Measurements from ENCODE around the gene THAP4.
A peak's percentile ranks its signal among the peaks of the same experiment; 100 is the strongest.
"Not testable (repeated sequence)": the region's sequence is repeated elsewhere in the genome, so short reads cannot be mapped to it uniquely, and the experiment has no call there.

Gene THAP4

GRCh38 chr2:241612156-241613016 is 24.6 kb downstream of the THAP4 start:
- DNase-seq (ENCODE audit: low read depth in 3 of 3) = no peak

- DNase-seq (ENCODE audit: low read depth in 3 of 3) = no peak
Measured at GRCh38 chr2:241611062-241611461, 25.9 kb downstream of the THAP4 start.

- peak; percentile 78 to 89 (median 83) for DNase-seq (ENCODE audit: low read depth in 3 of 3)
Measured at GRCh38 chr2:241609859-241610793, 26.8 kb downstream of the THAP4 start.

- no peak for DNase-seq (ENCODE audit: low read depth in 3 of 3)
Measured at GRCh38 chr2:241608881-241609280, 28.1 kb downstream of the THAP4 start.

- DNase-seq (ENCODE audit: low read depth in 3 of 3) = no peak
Measured at GRCh38 chr2:241607162-241607885, 29.6 kb downstream of the THAP4 start.

GRCh38 chr2:241606186-241606585 is 30.8 kb downstream of the THAP4 start:
- no peak for DNase-seq (ENCODE audit: low read depth in 3 of 3)

GRCh38 chr2:241603686-241604085 is 33.3 kb downstream of the THAP4 start:
- DNase-seq (ENCODE audit: low read depth in 3 of 3) = no peak

- DNase-seq (ENCODE audit: low read depth in 3 of 3) = no peak
Measured at GRCh38 chr2:241602720-241603119, 34.2 kb downstream of the THAP4 start.

GRCh38 chr2:241601841-241602240 is 35.1 kb downstream of the THAP4 start:
- no peak for DNase-seq (ENCODE audit: low read depth in 3 of 3)

GRCh38 chr2:241599615-241600014 is 37.3 kb downstream of the THAP4 start:
- DNase-seq (ENCODE audit: low read depth in 3 of 3) = no peak

GRCh38 chr2:241598487-241598886 is 38.5 kb downstream of the THAP4 start:
- DNase-seq (ENCODE audit: low read depth in 3 of 3) = no peak

- no peak for DNase-seq (ENCODE audit: low read depth in 3 of 3)
Measured at GRCh38 chr2:241598061-241598460, 38.9 kb downstream of the THAP4 start.

GRCh38 chr2:241597561-241597960 is 39.4 kb downstream of the THAP4 start:
- no peak for DNase-seq (ENCODE audit: low read depth in 3 of 3)

- DNase-seq (ENCODE audit: low read depth in 3 of 3) = no peak
Measured at GRCh38 chr2:241595600-241596140, 41.3 kb downstream of the THAP4 start.

- no peak for DNase-seq (ENCODE audit: low read depth in 3 of 3)
Measured at GRCh38 chr2:241593271-241593670, 43.7 kb downstream of the THAP4 start.

GRCh38 chr2:241592126-241592845 is 44.7 kb downstream of the THAP4 start:
- DNase-seq (ENCODE audit: low read depth in 3 of 3) = no peak

GRCh38 chr2:241590496-241591455 is 46.2 kb downstream of the THAP4 start:
- DNase-seq (ENCODE audit: low read depth in 3 of 3) = not testable (repeated sequence)

- DNase-seq (ENCODE audit: low read depth in 3 of 3) = not testable (repeated sequence)
Measured at GRCh38 chr2:241589863-241590262, 47.1 kb downstream of the THAP4 start.

GRCh38 chr2:241586564-241587264 is 50.2 kb downstream of the THAP4 start:
- DNase-seq (ENCODE audit: low read depth in 3 of 3) = no peak
